Gastroesophageal sphincter (tissue), 3 donors: Measurements from ENCODE around the gene ETS2.

ENCODE experiments used
- CTCF ChIP-seq, 4 experiments: fragments of 200-600 bp in 2 of 4; fragments of 450-650 bp in 2 of 4; sonication (generic) in 1 of 4; IDR thresholded peaks; one replicate each; pipeline ENCODE4 v1.5.1; 2017 to 2019; ENCODE audit warnings: antibody characterized with exemption in 4 of 4, mild to moderate bottlenecking in 2 of 4, moderate library complexity in 2 of 4
- EP300 ChIP-seq: sonication (generic); formaldehyde crosslinking; IDR thresholded peaks from one replicate; pipeline ENCODE4 v1.6.1; 2017; ENCODE audit warnings: antibody characterized with exemption, mild to moderate bottlenecking
- POLR2A ChIP-seq, 2 donors: fragments of 450-650 bp; IDR thresholded peaks; one replicate each; pipeline ENCODE4 v1.6.1; 2017; ENCODE audit warnings: antibody characterized with exemption in 2 of 2, mild to moderate bottlenecking in 2 of 2, moderate library complexity in 1 of 2

GRCh38 chr21:38774152-38774551, 31.6 kb upstream of the ETS2 start:
- TF ChIP-seq EP300 = no peak
- TF ChIP-seq CTCF (IDR thresholded peaks at IDR 0.05) = no peak
- no peak for TF ChIP-seq POLR2A (IDR thresholded peaks at IDR 0.05)
